Epithelial cell of esophagus (primary cell): ENCODE data around the gene CDH22.

Experiments used
- DNase-seq: peaks from one replicate; pipeline ENCODE4 v3.0.0; 2010; ENCODE audit warnings: low read depth
- H3K4me3 ChIP-seq: 2 replicates; pipeline ENCODE4 v1.5.1; 2011; ENCODE audit warnings: mild to moderate bottlenecking, low read length, control low read depth
- CTCF ChIP-seq: IDR thresholded peaks from 2 replicates; pipeline ENCODE4 v1.5.1; 2011; ENCODE audit warnings: low read depth, mild to moderate bottlenecking, low read length, control low read depth, inconsistent platforms; ENCODE audit not compliant: insufficient read depth; ENCODE audit errors: missing control alignments

CDH22 gene

DNA sequence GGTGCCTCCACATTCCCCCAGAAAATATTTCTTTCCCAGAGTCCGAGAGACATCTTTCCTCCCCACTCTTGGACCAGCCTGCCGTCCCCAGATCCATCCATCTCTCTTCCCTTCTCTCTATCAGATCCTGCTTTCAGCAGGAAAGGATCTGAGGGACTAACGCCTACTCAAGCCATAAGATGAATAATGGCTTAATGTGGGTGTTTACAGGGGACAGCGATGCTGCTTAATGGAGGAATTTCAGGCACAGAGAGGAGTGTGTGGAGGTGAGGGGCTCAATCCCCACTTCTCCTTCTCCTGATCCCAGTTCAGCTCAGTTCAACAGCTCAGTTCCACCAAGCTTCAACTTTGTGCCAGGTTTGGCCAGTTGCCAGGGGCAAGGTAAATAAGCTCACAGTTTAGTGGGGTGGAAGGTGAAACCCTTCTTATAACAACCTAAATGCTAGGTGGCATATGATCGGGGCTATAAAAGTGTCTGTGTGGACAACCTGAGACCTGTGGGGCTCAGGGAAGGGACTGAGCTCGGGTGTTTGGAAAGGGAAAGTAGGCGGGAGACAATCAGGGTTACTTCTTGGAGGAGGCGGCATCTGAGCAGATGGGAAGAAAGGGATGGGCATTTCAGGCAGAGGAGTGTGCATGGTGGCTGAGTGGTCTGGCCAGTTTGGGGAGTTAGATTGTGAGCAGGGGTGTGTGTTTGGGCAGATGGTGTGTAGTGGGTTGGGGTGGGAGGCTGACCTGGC is 55.8 kb downstream of the CDH22 start:
- DNase-seq = no peak
- TF ChIP-seq CTCF = no peak
- H3K4me3 ChIP-seq = no peak overlapping the region

GRCh38 chr20:46251211-46251673 is 57.1 kb downstream of the CDH22 start:
- DNase-seq = peak; percentile 13
- H3K4me3 ChIP-seq = no peak overlapping the region
- TF ChIP-seq CTCF = no peak

DNA sequence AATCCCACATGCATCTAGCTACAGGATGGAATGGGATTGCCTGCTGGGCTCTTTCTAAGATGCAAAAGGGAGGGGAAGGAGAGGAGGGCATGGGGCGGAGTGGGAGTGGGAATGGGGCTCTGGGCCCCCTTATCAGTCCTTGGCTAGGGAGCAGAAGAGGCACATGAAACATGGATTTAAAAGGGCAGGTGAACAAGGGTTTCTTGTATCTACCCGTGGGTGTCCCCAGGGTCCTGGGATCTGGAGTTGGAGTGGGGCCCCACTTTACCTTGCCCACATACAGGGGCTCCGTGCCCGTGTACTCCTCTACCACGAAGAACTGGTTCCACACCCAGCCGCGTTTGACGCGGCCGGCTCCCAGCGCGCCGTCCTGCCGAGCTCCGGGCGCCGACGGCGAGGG is 57.5 kb downstream of the CDH22 start:
- DNase-seq = no peak
- no peak overlapping the region for H3K4me3 ChIP-seq
- TF ChIP-seq CTCF = no peak

DNA sequence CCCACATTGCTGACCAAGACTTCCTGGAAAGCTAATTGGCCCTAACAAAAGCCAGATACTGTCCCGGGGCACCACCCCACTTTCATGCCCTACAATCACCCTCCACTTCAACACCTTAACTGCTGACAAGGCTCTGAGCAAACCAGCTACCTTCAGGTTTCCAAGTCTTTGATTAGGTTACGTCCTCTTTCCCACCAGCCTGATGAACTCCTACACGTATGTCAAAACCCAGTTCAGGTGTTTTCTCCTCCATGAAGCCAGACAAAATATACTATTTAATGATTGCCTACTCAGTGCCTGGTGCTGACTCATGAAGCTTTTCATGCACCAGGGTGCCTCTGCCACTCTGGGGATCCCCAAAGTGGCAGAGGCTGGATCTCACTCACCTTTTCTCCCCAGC is 58.6 kb downstream of the CDH22 start:
- no peak overlapping the region for H3K4me3 ChIP-seq
- TF ChIP-seq CTCF = no peak
- no peak for DNase-seq

GRCh38 chr20:46246559-46246958 is 61.7 kb downstream of the CDH22 start:
- no peak overlapping the region for H3K4me3 ChIP-seq
- no peak for TF ChIP-seq CTCF
- no peak for DNase-seq

DNA sequence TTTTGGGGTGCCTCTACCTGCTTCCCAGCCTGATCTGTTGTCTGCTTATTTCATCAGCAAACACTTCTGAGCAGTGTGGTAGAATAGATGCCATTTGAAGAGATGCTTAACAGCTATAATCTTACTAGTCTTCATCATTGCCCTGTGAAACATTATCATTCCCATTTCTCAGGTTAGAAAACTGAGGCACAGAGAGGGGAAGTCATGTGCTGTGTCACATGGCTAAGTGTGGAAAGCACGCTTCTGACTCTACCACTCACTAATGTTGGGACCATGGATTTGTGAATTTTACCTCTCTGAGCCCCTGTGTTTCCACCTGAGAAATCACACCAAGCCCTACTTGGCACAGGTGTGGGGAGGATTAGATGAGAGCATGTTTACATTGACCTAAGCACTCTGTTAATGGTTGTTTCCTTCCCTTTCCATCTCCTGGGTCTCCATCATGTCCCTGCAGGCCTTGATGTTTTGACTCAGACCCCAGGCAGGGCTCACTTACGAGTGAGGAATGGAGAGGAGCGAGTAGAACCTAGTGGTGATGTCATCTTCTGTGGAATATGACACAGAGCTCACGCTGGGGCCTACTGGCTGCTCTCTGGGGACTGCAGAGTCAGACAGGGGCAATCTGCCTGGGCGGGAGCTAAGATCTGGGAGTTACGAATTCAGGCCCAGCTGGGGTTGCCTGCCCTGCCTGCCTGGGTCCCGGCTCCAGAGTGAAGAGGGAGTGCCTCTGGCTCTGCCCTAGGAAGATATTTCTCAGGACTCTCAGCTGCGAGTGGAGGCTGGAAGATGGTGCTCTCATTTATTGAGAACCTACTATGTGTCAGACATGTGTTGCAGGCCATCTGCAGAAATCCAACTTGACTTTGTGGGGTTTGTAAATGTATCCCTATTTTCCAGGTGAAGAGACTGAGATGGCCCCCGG is 64.3 kb downstream of the CDH22 start:
- no peak for TF ChIP-seq CTCF
- DNase-seq = peak; percentile 97
- H3K4me3 ChIP-seq = no peak overlapping the region
